ENCODE data around the gene DNAAF9.
"Not testable (repeated sequence)": the region's sequence is repeated elsewhere in the genome, so short reads cannot be mapped to it uniquely, and the experiment has no call there.

DNAAF9 gene

GRCh38 chr20:3407040-3407770, at the start of gene DNAAF9:
TSS of gene DNAAF9 (minus strand) at chr20:3407669. CDS start at chr20:3407557, 112 bp downstream.
- DNase-seq: peak; percentile 31

- no peak for DNase-seq
Measured at GRCh38 chr20:3456648-3457047, 49.2 kb upstream of the DNAAF9 start.

GRCh38 chr20:3454831-3455230, 47.4 kb upstream of the DNAAF9 start:
- DNase-seq: no peak

GRCh38 chr20:3452690-3453089, 45.2 kb upstream of the DNAAF9 start:
- no peak for DNase-seq

- no peak for DNase-seq
Measured at GRCh38 chr20:3452136-3452535, 44.7 kb upstream of the DNAAF9 start.

- no peak for DNase-seq
Measured at GRCh38 chr20:3449319-3449718, 41.9 kb upstream of the DNAAF9 start.

GRCh38 chr20:3447321-3447720, 39.9 kb upstream of the DNAAF9 start:
- DNase-seq: no peak

- no peak for DNase-seq
Measured at GRCh38 chr20:3446779-3447178, 39.3 kb upstream of the DNAAF9 start.

- DNase-seq: no peak
Measured at GRCh38 chr20:3436864-3437574, 29.6 kb upstream of the DNAAF9 start.

- no peak for DNase-seq
Measured at GRCh38 chr20:3434232-3434631, 26.8 kb upstream of the DNAAF9 start.

GRCh38 chr20:3433744-3434143, 26.3 kb upstream of the DNAAF9 start:
- DNase-seq: no peak

GRCh38 chr20:3432844-3433243, 25.4 kb upstream of the DNAAF9 start:
- DNase-seq: no peak

GRCh38 chr20:3431109-3431508, 23.6 kb upstream of the DNAAF9 start:
- DNase-seq: no peak

- DNase-seq: no peak
Measured at GRCh38 chr20:3430376-3431069, 23.1 kb upstream of the DNAAF9 start.

- not testable (repeated sequence) for DNase-seq
Measured at GRCh38 chr20:3426766-3427165, 19.3 kb upstream of the DNAAF9 start.

GRCh38 chr20:3423126-3423525, 15.7 kb upstream of the DNAAF9 start:
- no peak for DNase-seq

- DNase-seq: no peak
Measured at GRCh38 chr20:3421985-3422384, 14.5 kb upstream of the DNAAF9 start.

- DNase-seq: no peak
Measured at GRCh38 chr20:3420211-3420707, 12.8 kb upstream of the DNAAF9 start.

GRCh38 chr20:3418161-3418560, 10.7 kb upstream of the DNAAF9 start:
- not testable (repeated sequence) for DNase-seq

- no peak for DNase-seq
Measured at GRCh38 chr20:3414122-3414521, 6.7 kb upstream of the DNAAF9 start.

- DNase-seq: no peak
Measured at GRCh38 chr20:3413393-3413889, 6.0 kb upstream of the DNAAF9 start.

GRCh38 chr20:3412600-3413392, 5.3 kb upstream of the DNAAF9 start:
- DNase-seq: no peak

GRCh38 chr20:3410464-3410863, 3.0 kb upstream of the DNAAF9 start:
- no peak for DNase-seq
